SK-N-MC (cell line): Measurements from ENCODE around the gene PPP6C.

Experiments
- DNase-seq: peaks from one replicate; pipeline ENCODE4 v3.0.0-alpha.2; 2011; ENCODE audit warnings: low read depth, low spot score
- H3K27ac ChIP-seq: fragments of 200-600 bp; sonication (generic); 2 replicates; pipeline ENCODE4 v1.5.1; 2016; ENCODE audit warnings: mixed run types
- H3K36me3 ChIP-seq: fragments of 200-600 bp; sonication (generic); 2 replicates; pipeline ENCODE4 v1.6.1; 2017; ENCODE audit warnings: antibody characterized with exemption, low read length, mixed read lengths; ENCODE audit not compliant: insufficient read depth
- H3K4me3 ChIP-seq: fragments of 200-600 bp; sonication (generic); 2 replicates; pipeline ENCODE4 v1.5.1; 2016
- H3K9ac ChIP-seq: fragments of 200-600 bp; sonication (generic); 2 replicates; pipeline ENCODE4 v1.8.0; 2017; ENCODE audit warnings: mixed run types, mixed read lengths; ENCODE audit not compliant: insufficient read length
- H3K9me3 ChIP-seq: fragments of 200-600 bp; sonication (generic); 2 replicates; pipeline ENCODE4 v1.6.1; 2017; ENCODE audit warnings: low read depth, mild to moderate bottlenecking, antibody characterized with exemption, low read length, moderate library complexity, mixed read lengths
- POLR2AphosphoS5 ChIP-seq: IDR thresholded peaks from 2 replicates; pipeline ENCODE4 v1.6.1; 2012; ENCODE audit warnings: mild to moderate bottlenecking, low read depth, low read length, borderline replicate concordance

Gene PPP6C

DNA sequence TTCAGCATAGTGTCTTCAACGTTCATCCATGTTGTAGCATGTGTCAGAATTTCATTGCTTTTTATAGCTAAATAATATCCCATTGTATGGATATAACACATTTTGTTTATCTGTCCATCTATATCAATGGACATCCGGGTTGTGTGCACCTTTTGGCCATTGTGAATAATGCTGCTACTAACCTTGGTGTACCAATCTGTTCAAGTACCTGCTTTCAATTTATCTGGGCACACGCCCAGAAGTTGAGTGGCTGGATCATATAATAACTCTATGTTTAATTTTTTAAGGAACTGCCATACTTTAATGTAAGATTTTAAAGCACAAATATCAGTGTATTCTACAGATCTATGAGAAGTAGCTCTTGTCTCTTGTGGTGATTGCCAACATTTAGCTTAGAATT lies 89.8 kb downstream of the PPP6C start:
- Histone ChIP-seq H3K27ac (no peak overlapping the region), H3K9me3 (no peaks in the 10 kb centered on the region), H3K4me3 (no peak overlapping the region), H3K9ac (no peak overlapping the region), H3K36me3 (no peaks in the 10 kb centered on the region)
- TF ChIP-seq POLR2AphosphoS5: no peak
- DNase-seq: no peak
